Measurements from ENCODE around the gene TPPP2. TPM values are rescaled to one million over a fixed set of nuclear protein-coding genes. Genes with fewer than 3 reads are reported as not detected.

TPPP2 gene
- total RNA-seq, 1 donor from 2014 or later, result not detected

- intact Hi-C loops (cut with micrococcal nuclease), result no loop called here
- peaks cover 26% of the 10 kb centered on the region for H3K27me3 Mint-ChIP-seq (ENCODE audit: low read depth)
- H3K4me3 Mint-ChIP-seq (ENCODE audit: low read depth), result no peak overlapping the region
- H3K36me3 Mint-ChIP-seq (ENCODE audit: low read depth), result no peaks in the 10 kb centered on the region
- H3K4me1 Mint-ChIP-seq (ENCODE audit: low read depth), result peaks cover 5% of the 10 kb centered on the region
- no peak overlapping the region for H3K27ac Mint-ChIP-seq
- DNase-seq (ENCODE audit: low spot score), result no peak
- H3K9me3 Mint-ChIP-seq, result no peaks in the 10 kb centered on the region
Observed at GRCh38 chr14:21019366-21019765, 10.7 kb upstream of the TPPP2 start.

- H3K9me3 Mint-ChIP-seq, result no peaks in the 10 kb centered on the region
- DNase-seq (ENCODE audit: low spot score), result no peak
- H3K4me1 Mint-ChIP-seq (ENCODE audit: low read depth), result peaks cover 6% of the 10 kb centered on the region
- intact Hi-C loops (cut with micrococcal nuclease), result no loop called here
- H3K27ac Mint-ChIP-seq, result no peak overlapping the region
- no peaks in the 10 kb centered on the region for H3K36me3 Mint-ChIP-seq (ENCODE audit: low read depth)
- peaks cover 33% of the 10 kb centered on the region for H3K27me3 Mint-ChIP-seq (ENCODE audit: low read depth)
- H3K4me3 Mint-ChIP-seq (ENCODE audit: low read depth), result no peak overlapping the region
Observed at GRCh38 chr14:21020977-21021545, 9.0 kb upstream of the TPPP2 start.

GRCh38 chr14:21022686-21023085 lies 7.3 kb upstream of the TPPP2 start:
- no peaks in the 10 kb centered on the region for H3K9me3 Mint-ChIP-seq
- DNase-seq (ENCODE audit: low spot score), result no peak
- H3K4me3 Mint-ChIP-seq (ENCODE audit: low read depth), result peak overlapping the region; percentile 10
- intact Hi-C loops (cut with micrococcal nuclease), result no loop called here
- H3K4me1 Mint-ChIP-seq (ENCODE audit: low read depth), result peaks cover 6% of the 10 kb centered on the region
- no peak overlapping the region for H3K27ac Mint-ChIP-seq
- H3K27me3 Mint-ChIP-seq (ENCODE audit: low read depth), result peaks cover 46% of the 10 kb centered on the region
- no peaks in the 10 kb centered on the region for H3K36me3 Mint-ChIP-seq (ENCODE audit: low read depth)

- no peak overlapping the region for H3K4me3 Mint-ChIP-seq (ENCODE audit: low read depth)
- peaks cover 46% of the 10 kb centered on the region for H3K27me3 Mint-ChIP-seq (ENCODE audit: low read depth)
- intact Hi-C loops (cut with micrococcal nuclease), result no loop called here
- no peak for DNase-seq (ENCODE audit: low spot score)
- no peaks in the 10 kb centered on the region for H3K9me3 Mint-ChIP-seq
- no peaks in the 10 kb centered on the region for H3K36me3 Mint-ChIP-seq (ENCODE audit: low read depth)
- peaks cover 6% of the 10 kb centered on the region for H3K4me1 Mint-ChIP-seq (ENCODE audit: low read depth)
- no peak overlapping the region for H3K27ac Mint-ChIP-seq
Observed at GRCh38 chr14:21023174-21023573, 6.8 kb upstream of the TPPP2 start.

- H3K27me3 Mint-ChIP-seq (ENCODE audit: low read depth), result peaks cover 46% of the 10 kb centered on the region
- intact Hi-C loops (cut with micrococcal nuclease), result no loop called here
- H3K36me3 Mint-ChIP-seq (ENCODE audit: low read depth), result no peaks in the 10 kb centered on the region
- no peaks in the 10 kb centered on the region for H3K9me3 Mint-ChIP-seq
- no peak overlapping the region for H3K27ac Mint-ChIP-seq
- peak overlapping the region; percentile 70 for H3K4me3 Mint-ChIP-seq (ENCODE audit: low read depth)
- DNase-seq (ENCODE audit: low spot score), result no peak
- H3K4me1 Mint-ChIP-seq (ENCODE audit: low read depth), result peaks cover 6% of the 10 kb centered on the region
Observed at GRCh38 chr14:21023817-21024584, 6.0 kb upstream of the TPPP2 start.

- peaks cover 46% of the 10 kb centered on the region for H3K27me3 Mint-ChIP-seq (ENCODE audit: low read depth)
- intact Hi-C loops (cut with micrococcal nuclease), result no loop called here
Observed at GRCh38 chr14:21024585-21025370, 5.2 kb upstream of the TPPP2 start, which contains the start of gene NDRG2. TSS of gene NDRG2 (minus strand) at chr14:21025061. CDS start at chr14:21023315, 1,746 bp downstream.

GRCh38 chr14:21025371-21026273 lies 4.4 kb upstream of the TPPP2 start:
- peak overlapping the region; percentile 63 for H3K4me3 Mint-ChIP-seq (ENCODE audit: low read depth)
- H3K4me1 Mint-ChIP-seq (ENCODE audit: low read depth), result peaks cover 6% of the 10 kb centered on the region
- H3K9me3 Mint-ChIP-seq, result no peaks in the 10 kb centered on the region
- DNase-seq (ENCODE audit: low spot score), result no peak
- intact Hi-C loops (cut with micrococcal nuclease), result loop anchor here (1.0 kb wide), 1 partner anchor 9 kb away; no protein-coding TSS in a partner anchor
- no peak overlapping the region for H3K27ac Mint-ChIP-seq
- no peaks in the 10 kb centered on the region for H3K36me3 Mint-ChIP-seq (ENCODE audit: low read depth)
- H3K27me3 Mint-ChIP-seq (ENCODE audit: low read depth), result peaks cover 45% of the 10 kb centered on the region

More at GRCh38 chr14:21024585-21025370, 5.2 kb upstream of the TPPP2 start, which contains the start of gene NDRG2:
- peak; percentile 56 for DNase-seq (ENCODE audit: low spot score)
- peak within 1 kb of the TSS; percentile 70 for H3K4me3 Mint-ChIP-seq (ENCODE audit: low read depth)
- H3K9me3 Mint-ChIP-seq, result no peaks in the 10 kb centered on the region
- H3K27ac Mint-ChIP-seq, result no peak within 1 kb of the TSS
- H3K36me3 Mint-ChIP-seq (ENCODE audit: low read depth), result no peaks in the 10 kb centered on the region
- H3K4me1 Mint-ChIP-seq (ENCODE audit: low read depth), result peaks cover 6% of the 10 kb centered on the region

- peaks cover 43% of the 10 kb centered on the region for H3K27me3 Mint-ChIP-seq (ENCODE audit: low read depth)
- no peak for DNase-seq (ENCODE audit: low spot score)
- H3K4me3 Mint-ChIP-seq (ENCODE audit: low read depth), result no peak overlapping the region
- intact Hi-C loops (cut with micrococcal nuclease), result loop anchor here (1.0 kb wide), 1 partner anchor 10 kb away; no protein-coding TSS in a partner anchor
- H3K4me1 Mint-ChIP-seq (ENCODE audit: low read depth), result peaks cover 6% of the 10 kb centered on the region
- no peaks in the 10 kb centered on the region for H3K9me3 Mint-ChIP-seq
- no peak overlapping the region for H3K27ac Mint-ChIP-seq
- H3K36me3 Mint-ChIP-seq (ENCODE audit: low read depth), result no peaks in the 10 kb centered on the region
Observed at GRCh38 chr14:21026274-21026987, 3.6 kb upstream of the TPPP2 start.

- no peaks in the 10 kb centered on the region for H3K36me3 Mint-ChIP-seq (ENCODE audit: low read depth)
- H3K27ac Mint-ChIP-seq, result no peak overlapping the region
- intact Hi-C loops (cut with micrococcal nuclease), result loop anchor here (1.0 kb wide), 1 partner anchor 11 kb away; no protein-coding TSS in a partner anchor
- no peak overlapping the region for H3K4me3 Mint-ChIP-seq (ENCODE audit: low read depth)
- peaks cover 6% of the 10 kb centered on the region for H3K4me1 Mint-ChIP-seq (ENCODE audit: low read depth)
- no peaks in the 10 kb centered on the region for H3K9me3 Mint-ChIP-seq
- peaks cover 47% of the 10 kb centered on the region for H3K27me3 Mint-ChIP-seq (ENCODE audit: low read depth)
- DNase-seq (ENCODE audit: low spot score), result no peak
Observed at GRCh38 chr14:21026988-21027315, 3.1 kb upstream of the TPPP2 start.

- intact Hi-C loops (cut with micrococcal nuclease), result no loop called here
- Mint-ChIP-seq H3K4me3 (ENCODE audit: low read depth) (no peak overlapping the region), H3K36me3 (ENCODE audit: low read depth) (no peaks in the 10 kb centered on the region), H3K9me3 (no peaks in the 10 kb centered on the region), H3K4me1 (ENCODE audit: low read depth) (no peaks in the 10 kb centered on the region), H3K27ac (no peak overlapping the region), H3K27me3 (ENCODE audit: low read depth) (peaks cover 30% of the 10 kb centered on the region)
- DNase-seq (ENCODE audit: low spot score), result no peak
Observed at GRCh38 chr14:21030531-21030930, 514 bp downstream of the TPPP2 start.

- no peak for DNase-seq (ENCODE audit: low spot score)
- no peaks in the 10 kb centered on the region for H3K36me3 Mint-ChIP-seq (ENCODE audit: low read depth)
- no peak overlapping the region for H3K27ac Mint-ChIP-seq
- no peaks in the 10 kb centered on the region for H3K9me3 Mint-ChIP-seq
- no peaks in the 10 kb centered on the region for H3K4me1 Mint-ChIP-seq (ENCODE audit: low read depth)
- peaks cover 22% of the 10 kb centered on the region for H3K27me3 Mint-ChIP-seq (ENCODE audit: low read depth)
- no peak overlapping the region for H3K4me3 Mint-ChIP-seq (ENCODE audit: low read depth)
- intact Hi-C loops (cut with micrococcal nuclease), result no loop called here
Observed at GRCh38 chr14:21032326-21033132, 2.5 kb downstream of the TPPP2 start.

Data from activated T-helper 2 cell treated with anti-CD3 and anti-CD28 coated beads, Interferon-gamma antibody, Interleukin-2, Interleukin-4, amounts not matched to agents 10 μg/mL and 5 μg/mL and 100 μg/mL, durations not matched to agents 14 hours and 24 hours and 36 hours (primary cell).